ENCODE results near the gene MAST2.
"Not testable (repeated sequence)": the region's sequence is repeated elsewhere in the genome, so short reads cannot be mapped to it uniquely, and the experiment has no call there.

MAST2 gene

DNA sequence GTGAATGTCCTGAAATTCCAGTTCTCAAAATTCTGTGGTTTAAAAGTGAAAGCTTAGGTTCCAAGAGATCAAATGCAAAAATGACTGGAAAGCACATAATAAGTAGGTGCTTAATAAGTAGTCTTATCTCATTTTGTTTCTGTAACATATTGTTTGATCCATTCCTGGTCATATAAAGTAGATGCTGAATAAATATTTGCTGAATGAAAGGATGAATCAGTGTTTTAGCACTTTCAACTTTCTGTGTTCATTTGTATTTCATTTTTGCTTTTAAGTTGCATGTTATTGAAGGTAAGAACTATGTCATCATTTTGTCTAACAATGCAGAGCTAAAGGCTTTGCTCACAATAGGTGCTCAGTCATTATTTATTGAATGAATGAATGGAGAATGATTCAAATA, 6.3 kb downstream of the MAST2 start:
- DNase-seq (ENCODE audit: low read depth in 2 of 2, low spot score in 1 of 2): no peak

DNA sequence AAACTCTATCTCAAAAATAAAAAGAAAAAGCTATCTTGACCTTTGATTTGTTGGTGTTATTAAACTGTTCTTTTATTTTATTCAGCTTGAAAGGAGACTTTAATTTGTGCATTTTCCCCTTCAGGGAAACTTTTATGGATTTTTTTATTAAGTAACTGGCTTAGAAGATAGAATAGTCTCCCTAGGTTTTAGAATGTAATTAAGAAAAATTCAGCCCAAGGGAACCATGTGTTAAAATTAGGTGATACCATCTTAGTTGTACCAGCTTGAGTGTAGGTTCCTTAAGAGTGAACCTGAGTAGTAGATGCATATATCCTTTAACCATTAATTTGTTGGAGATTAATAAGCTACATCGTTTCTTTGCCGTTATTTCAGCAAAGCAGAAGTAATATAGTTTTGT, 11.4 kb downstream of the MAST2 start:
- DNase-seq (ENCODE audit: low read depth in 2 of 2, low spot score in 1 of 2): no peak

DNA sequence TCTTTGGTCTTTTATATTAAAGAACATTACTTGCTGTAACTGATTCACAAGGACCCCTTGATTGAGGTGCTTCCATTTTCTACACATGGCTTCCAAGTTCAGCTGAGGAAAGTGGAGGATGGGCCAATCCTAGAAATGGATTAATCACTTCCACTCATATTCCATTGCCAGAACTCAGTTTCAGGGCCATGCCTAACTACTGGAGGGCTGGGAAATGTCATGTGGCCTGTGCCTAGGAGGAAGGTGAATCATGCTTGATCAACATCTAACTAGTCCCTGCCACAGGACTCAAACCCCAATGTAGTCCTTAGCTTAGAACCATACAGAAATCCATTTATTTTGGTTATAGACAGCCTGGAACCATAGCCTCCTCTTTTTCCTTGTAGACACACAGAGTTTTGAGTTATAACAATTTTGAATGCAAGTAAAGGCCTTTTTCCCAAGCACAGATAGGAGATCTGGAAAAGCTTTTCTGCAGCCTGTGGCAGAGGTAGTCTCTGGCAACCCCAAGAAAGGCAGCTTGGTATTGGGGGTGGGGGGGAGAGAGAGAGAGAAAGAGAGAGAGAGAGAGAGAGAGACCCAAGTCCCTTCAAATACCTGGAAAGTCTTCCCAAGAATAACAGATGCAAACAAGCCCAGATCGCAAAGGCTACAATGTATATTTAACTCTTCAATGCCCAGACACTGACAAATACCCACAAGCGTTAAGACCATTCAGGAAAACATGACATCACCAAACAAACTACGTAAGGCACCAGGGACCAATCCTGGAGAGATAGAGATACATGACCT, 12.5 kb downstream of the MAST2 start:
- DNase-seq (ENCODE audit: low read depth in 2 of 2, low spot score in 1 of 2): no peak

DNA sequence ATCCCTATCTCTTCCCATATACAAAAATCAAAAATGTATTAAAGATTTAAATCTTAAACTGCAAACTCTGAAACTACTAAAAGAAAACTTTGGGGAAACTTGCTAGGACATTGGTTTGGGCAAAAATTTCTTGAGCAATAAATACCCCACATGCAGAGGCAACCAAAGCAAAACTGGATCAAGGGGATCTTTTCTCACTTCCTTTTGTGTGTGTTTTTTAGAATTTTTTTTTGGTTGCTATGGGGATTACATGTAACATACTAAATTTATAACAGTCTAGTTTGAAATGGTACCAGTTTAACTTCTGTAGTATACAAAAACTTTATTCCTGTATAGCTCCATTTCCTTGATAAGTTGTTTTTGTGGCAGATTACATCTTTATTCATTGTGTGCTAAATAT, 16.8 kb downstream of the MAST2 start:
- no peak for DNase-seq (ENCODE audit: low read depth in 2 of 2, low spot score in 1 of 2)

DNA sequence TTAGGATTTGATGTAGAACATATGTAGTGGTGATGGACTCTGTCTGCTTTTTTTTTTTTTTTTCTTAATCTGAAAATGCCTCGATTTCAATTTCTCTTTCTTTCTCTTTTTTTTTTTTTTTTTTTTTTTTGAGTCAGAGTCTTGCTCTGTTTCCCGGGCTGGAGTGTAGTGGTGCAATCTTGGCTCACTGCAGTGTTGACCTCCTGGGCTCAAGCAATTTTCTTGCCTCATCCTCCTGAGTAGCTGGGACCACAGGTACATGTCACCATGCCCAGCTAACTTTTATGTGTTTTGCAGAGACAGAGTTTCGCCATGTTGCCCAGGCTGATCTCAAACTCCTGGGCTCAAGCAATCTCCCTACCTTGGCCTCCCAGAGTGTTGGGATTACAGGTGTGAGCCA, 17.4 kb downstream of the MAST2 start:
- DNase-seq (ENCODE audit: low read depth in 2 of 2, low spot score in 1 of 2): no peak

DNA sequence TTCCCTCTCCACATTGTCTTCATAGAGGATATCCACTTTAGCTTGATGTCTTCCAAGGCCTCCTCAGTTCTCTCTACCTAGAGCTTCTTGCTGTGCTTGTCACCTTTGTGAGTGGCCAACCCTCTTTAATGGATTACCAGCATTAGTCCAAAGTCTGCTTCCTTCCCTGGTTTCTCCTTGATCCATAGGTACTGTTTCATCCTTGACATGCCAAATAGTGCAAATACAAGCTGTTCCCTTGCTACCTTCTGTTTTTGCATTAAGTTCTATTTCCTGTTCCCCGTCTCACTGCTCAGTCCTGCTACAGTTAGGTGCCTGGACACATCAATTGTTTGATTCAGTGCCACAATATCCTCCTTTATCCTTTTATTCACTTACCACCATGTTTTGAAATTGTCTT, 19.2 kb downstream of the MAST2 start:
- no peak for DNase-seq (ENCODE audit: low read depth in 2 of 2, low spot score in 1 of 2)

DNA sequence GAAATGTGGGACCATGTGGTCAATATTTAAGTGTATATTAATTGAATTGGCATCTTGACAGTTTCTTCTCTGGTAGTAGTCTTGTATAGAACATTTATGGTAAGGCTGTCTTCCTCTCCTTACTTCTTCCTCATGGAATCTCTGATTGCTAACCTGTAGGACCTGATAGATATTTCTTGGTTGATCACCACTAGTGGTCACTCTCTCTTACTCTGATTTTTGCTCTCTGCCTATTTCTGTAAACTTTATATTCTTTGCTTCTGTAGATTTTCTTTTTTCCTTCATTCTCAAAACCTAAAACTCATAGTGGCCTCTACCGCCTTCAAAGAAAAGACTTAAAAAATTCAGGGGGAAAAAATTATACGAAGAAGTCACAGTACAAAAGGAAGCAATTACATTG, 21.2 kb downstream of the MAST2 start:
- no peak for DNase-seq (ENCODE audit: low read depth in 2 of 2, low spot score in 1 of 2)

DNA sequence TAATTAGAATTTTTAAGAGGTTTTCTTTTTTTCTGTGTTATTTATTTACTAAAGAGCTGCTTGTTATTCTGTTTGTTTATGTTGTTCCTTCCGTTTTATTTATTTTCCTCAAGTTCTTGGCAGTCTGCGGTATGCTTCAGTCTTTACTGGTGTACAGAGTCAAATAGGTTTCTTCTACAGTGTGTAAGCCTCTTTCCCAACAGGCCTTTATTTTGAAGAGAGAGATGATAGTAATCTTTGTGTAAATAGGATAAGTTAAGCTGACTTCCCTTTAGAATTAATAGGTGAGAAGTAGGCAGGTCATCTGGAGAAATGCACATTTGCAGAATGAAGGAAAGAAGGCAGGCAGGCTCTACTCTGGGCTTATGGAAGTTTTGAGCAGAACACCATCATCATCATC, 23.8 kb downstream of the MAST2 start:
- DNase-seq (ENCODE audit: low read depth in 2 of 2, low spot score in 1 of 2): no peak

DNA sequence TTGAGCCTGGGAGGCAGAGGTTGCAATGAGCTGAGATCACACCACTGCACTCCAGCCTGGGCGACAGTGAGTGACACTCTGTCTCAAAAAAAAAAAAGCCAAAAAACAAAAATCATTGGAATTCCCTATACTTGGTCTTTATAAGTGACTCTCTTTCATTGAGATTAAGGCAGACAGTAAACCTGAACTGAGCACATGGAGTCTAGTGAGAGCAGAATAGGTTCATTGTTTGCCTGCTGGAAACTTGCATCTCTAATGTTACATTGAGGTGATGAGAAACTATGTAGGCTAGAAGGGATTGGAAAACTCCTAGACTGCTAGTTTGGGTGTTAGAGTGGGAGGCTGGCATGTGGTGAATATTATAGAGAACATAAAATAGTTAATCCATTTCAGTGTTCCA, 25.4 kb downstream of the MAST2 start:
- no peak for DNase-seq (ENCODE audit: low read depth in 2 of 2, low spot score in 1 of 2)

DNA sequence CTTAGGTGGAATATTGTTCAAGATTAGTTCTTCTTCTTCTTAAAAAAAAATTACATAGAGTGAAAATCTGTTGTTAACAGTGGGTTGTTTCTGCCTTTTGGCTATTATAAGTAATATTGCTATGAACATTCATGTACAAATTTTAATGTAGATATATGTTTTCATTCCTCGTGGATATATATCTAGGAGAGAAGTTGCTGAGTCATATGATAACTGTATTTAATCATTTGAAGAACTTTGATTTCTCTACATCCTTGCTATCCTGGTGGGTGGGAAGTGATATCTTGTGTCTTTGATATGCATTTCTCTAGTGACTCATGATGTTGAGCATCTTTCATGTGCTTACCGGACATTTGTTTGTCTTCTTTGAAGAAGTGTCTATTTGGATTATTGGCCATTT, 29.9 kb downstream of the MAST2 start:
- DNase-seq (ENCODE audit: low read depth in 2 of 2, low spot score in 1 of 2): no peak

DNA sequence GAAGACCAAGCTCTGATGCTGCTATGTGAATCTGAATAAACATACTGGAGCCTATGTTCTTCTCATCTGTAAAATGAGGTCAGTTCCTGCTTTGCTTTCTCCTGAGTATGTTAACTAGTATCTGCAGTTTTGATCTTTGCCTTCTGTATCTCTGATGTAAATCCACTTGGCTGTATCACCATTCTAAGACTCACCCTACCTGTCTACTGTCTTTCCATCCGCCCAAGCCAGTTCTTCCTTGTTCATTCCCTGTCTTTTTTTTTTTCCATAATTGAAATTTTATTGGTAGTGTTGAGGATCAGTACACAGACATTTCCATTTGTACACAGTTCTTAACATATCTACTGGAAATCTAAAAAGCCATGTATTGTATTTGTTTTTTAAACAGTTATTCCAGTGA, 31.3 kb downstream of the MAST2 start:
- no peak for DNase-seq (ENCODE audit: low read depth in 2 of 2, low spot score in 1 of 2)

DNA sequence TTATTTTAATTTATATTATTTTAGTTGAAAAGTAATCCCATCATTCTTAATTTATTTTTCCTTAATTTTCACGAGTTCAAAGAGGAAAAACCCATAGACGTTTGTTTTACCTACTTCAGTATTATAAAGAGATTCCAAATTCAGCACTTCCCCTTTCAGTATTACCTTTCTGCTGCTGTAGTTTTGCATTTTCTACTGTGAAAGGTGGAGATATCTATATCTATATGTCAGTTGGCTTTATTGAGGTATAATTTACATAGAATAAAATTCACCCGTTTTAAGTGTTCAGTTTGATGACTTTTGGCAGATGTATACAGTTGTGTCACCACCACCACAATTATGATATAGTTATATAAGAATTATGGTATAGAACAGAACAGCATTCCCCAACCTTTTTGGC, 33.0 kb downstream of the MAST2 start:
- DNase-seq (ENCODE audit: low read depth in 2 of 2, low spot score in 1 of 2): no peak

DNA sequence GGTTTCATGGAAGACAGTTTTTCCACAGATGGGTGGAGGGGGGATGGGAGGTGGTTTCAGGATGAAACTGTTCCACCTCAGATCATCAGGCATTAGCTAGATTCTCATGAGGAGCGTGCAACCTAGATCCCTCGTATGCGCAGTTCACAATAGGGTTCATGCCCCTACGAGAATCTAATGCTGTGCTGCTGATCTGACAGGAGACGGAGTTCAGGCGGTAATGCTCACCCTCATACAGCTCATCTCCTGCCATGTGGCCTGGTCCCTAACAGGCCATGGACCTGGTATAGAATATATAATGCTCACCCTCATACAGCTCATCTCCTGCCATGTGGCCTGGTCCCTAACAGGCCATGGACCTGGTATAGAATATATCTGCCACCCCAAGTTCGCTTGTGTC, 33.4 kb downstream of the MAST2 start:
- DNase-seq (ENCODE audit: low read depth in 2 of 2, low spot score in 1 of 2): not testable (repeated sequence)

DNA sequence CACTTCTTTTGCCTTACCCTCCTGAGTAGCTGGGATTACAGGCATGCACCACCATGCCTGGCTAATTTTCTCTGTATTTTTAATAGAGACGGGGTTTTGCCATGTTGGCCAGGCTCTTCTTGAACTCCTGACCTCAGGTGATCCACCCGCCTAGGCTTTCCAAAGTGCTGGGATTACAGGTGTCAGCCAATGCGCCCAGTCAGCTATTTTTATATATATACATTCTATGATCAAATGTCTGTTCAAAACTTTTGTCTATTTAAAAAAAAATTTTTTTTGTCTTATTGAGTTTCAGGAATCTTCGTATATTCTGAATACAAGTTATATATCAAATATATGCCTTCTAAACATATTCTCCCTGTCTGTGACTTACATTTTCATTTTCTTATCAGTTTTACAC, 34.9 kb downstream of the MAST2 start:
- not testable (repeated sequence) for DNase-seq (ENCODE audit: low read depth in 2 of 2, low spot score in 1 of 2)

DNA sequence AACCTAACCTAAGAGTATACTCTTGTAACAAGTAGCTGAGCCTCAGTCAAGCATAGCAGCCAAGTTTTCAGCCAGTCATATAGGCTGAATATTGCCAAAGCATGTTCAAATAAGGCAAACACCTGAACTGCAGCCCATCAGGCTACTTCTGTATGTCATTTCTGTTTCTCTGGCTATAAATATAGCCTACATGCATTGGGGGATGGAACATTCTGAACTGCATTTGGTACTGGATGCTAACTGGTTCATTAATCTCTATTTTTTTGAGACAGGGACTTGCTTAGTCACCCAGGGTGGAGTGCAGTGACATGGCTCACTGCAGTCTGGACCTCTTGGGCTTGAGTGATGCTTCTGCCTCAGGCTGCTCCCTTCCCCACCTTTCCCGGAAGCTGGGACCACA, 37.3 kb downstream of the MAST2 start:
- DNase-seq (ENCODE audit: low read depth in 2 of 2, low spot score in 1 of 2): no peak

DNA sequence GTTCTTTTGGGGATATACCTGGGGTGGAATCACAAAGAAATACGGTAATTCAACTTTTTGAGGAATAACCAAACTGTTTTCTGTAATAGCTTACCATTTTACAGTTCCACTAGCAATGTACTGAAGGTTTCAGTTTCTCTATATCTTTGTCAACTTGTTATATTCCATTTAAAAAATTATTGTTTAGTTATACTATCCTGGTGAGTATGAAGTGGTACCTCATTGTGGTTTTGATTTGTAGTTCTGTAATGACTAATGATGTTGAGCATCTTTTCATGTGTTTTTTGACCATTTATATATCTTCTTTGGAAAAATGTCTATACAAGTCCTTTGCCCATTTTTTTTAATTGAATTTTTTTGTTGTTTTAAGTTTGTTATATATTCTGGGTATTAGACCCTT, 39.4 kb downstream of the MAST2 start:
- DNase-seq (ENCODE audit: low read depth in 2 of 2, low spot score in 1 of 2): no peak

DNA sequence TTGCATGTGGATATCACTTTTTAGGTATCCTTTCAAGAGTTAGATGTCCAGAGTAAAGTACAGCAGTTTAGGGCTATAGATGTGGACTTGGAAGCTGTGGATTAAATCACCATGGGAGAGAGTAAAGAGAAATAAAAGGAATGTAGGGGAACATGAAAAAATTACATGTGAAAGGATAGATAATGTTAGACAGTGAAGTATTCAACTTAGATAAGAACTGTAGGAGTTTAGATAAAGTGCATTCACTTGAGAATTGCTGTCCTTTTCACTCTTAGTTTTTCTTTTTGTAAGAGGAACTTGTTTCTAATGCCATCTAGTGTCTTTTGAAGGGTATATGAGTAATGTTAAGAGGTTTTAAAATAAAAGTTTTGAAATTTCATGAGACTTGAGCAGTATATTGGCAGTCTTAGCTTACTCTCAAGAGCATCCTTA, 40.1 kb downstream of the MAST2 start:
- DNase-seq (ENCODE audit: low read depth in 2 of 2, low spot score in 1 of 2): no peak

DNA sequence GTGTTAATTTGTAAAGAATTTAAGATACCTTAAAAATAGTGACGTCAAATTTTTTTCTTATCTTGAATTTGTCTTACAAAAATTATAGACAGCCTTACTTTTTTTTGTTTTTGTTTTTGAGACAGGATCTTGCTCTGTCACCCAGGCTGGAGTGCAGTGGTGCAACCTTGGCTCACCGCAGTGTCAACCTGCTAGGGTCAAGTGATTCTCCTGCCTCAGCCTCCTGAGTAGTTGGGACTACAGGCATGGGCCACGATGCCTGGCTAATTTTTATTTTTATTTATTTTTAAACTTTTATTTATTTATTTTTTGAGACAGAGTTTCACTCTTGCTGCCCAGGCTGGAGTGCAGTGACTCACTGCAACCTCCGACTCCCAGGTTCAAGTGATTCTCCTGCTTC, 40.6 kb downstream of the MAST2 start:
- not testable (repeated sequence) for DNase-seq (ENCODE audit: low read depth in 2 of 2, low spot score in 1 of 2)

DNA sequence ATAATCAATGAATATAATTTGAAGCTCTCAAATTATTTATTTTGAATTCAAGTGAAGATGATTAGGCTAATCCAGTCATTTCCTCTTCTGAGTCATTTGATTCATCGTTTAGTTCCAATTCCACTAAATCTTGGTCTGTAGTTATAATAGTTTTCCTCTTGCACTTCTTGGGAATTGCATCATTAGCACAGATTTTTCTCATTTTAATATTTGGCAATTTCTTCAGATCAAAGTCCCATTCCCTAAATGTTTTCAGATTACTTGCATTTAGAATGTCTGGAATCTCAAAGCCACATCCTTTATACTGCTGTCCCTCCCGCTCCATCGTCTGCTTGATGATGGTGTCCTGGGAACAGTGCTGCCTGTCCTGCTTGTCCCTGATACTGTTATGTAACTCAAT, 43.5 kb downstream of the MAST2 start:
- no peak for DNase-seq (ENCODE audit: low read depth in 2 of 2, low spot score in 1 of 2)

DNA sequence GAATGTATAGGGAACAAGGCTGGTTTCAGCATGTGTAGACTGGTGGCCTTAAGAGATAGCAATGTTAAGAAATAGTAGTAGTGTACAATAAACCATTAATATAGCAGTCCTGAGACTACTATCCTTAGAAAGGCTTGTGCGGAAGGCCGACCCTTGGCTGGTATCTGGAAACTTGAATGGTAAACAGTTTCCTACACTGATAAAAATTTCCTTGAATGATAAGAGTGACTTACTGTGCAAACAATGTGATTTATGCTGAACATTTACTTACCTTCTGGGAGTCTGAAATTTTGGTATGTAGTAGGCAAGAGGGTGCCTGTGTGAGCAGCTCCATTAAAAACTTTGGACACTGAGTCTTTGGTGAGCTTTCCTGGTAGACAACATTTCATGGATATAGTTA, 44.7 kb downstream of the MAST2 start:
- DNase-seq (ENCODE audit: low read depth in 2 of 2, low spot score in 1 of 2): no peak

DNA sequence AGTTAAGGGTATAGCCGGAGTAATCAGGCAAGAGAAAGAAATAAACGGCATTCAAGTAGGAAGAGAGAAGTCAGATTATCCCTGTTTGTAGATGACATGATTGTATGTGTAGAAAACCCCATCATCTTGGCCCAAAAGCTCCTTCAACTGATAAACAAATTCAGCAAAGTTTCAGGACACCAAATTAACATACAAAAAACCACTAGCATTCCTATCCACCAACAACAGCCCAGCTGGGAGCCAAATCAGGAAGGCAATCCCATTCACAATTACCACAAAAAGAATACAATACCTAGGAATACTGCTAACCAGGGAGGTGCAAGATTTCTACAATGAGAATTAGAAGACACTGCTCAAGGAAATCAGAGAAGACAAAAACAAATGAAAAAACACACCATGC, 45.3 kb downstream of the MAST2 start:
- no peak for DNase-seq (ENCODE audit: low read depth in 2 of 2, low spot score in 1 of 2)

DNA sequence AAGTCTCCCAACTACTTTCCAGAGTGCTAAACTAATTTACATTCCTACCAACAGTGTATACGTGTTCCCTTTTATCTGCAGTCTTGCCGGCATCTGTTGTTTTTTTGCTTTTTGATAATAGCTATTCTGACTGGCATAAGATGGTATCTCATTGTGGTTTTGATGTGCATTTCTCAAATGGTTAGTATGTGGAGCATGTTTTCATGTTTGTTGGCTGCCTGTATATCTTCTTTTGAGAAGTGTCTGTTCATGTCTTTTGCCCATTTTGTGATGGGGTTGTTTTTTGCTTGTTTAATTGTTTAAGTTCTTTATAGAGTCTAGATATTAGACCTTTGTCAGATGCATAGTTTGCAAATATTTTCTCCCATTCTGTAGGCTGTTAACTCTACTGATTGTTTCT, 46.6 kb downstream of the MAST2 start:
- DNase-seq (ENCODE audit: low read depth in 2 of 2, low spot score in 1 of 2): no peak

DNA sequence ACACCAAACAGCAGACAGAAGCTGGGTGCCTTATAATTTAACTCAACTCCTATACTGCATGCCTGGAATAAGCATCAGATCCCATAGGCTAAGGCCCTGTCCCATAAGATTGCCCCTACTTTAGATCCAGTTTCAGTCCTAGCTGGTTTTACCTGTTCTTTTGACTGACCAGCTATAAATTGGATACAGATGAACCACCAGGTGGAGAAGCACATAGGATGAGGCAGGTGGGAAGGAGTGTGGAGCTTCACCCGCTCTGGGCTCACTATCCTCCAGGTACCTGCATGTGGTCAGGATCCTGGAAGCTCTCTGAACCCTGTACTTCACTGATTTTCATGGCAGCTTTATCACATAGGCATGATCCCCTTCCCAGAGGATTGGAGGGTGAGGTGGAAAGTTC, 51.3 kb downstream of the MAST2 start:
- DNase-seq (ENCODE audit: low read depth in 2 of 2, low spot score in 1 of 2): no peak

Data from stimulated activated CD8-positive, alpha-beta memory T cell treated with anti-CD3 and anti-CD28 coated beads, Interleukin-4, amount 100 ng/mL, for 4 hours (primary cell).